WTC11 (cell line): ENCODE results near the gene ORM2. TPM values are rescaled to one million over a fixed set of nuclear protein-coding genes. Genes with fewer than 3 reads are reported as not detected.

Experiments
- ATAC-seq: fragments of 200-7000 bp; cut with Tn5 transposase; 2 replicates; pipeline ENCODE4 v1.10.0; 2021; ENCODE audit warnings: mild to moderate bottlenecking, moderate library complexity
- CTCF ChIA-PET: fragments of 300-600 bp; sonication (Branson Sonifier 250); formaldehyde crosslinking; loops from one replicate; lab custom pipeline; 2021; ENCODE audit warnings: antibody characterized with exemption; lab: Charles Lee
- POLR2A ChIA-PET: fragments of 350-600 bp; sonication (Branson Sonifier 250); formaldehyde crosslinking; loops from one replicate; lab custom pipeline; 2021; ENCODE audit warnings: antibody characterized with exemption; lab: Charles Lee
- DNase-seq: peaks from one replicate; pipeline ENCODE4 v3.0.0; 2021; ENCODE audit warnings: low spot score
- H3K27ac Mint-ChIP-seq: 2 replicates; pipeline ENCODE4 v1.8.0; 2021; ENCODE audit warnings: mixed read lengths
- H3K27me3 Mint-ChIP-seq: 2 replicates; pipeline ENCODE4 v1.8.0; 2021; ENCODE audit warnings: low read depth, mild to moderate bottlenecking, moderate library complexity, mixed read lengths
- H3K36me3 Mint-ChIP-seq: 2 replicates; pipeline ENCODE4 v1.8.0; 2021; ENCODE audit warnings: mixed read lengths
- H3K4me1 Mint-ChIP-seq: 2 replicates; pipeline ENCODE4 v1.8.0; 2022; ENCODE audit warnings: mixed read lengths
- H3K4me3 Mint-ChIP-seq: 2 replicates; pipeline ENCODE4 v1.8.0; 2021; ENCODE audit warnings: mild to moderate bottlenecking, moderate library complexity, mixed read lengths
- H3K9me3 Mint-ChIP-seq: 2 replicates; pipeline ENCODE4 v1.8.0; 2021; ENCODE audit warnings: mixed read lengths
- AR ChIP-seq: fragments of 250-450 bp; sonication (Bioruptor Pico); IDR thresholded peaks from 2 replicates; pipeline ENCODE4 v1.9.0; 2021; ENCODE audit warnings: mild to moderate bottlenecking
- ARID4B ChIP-seq: sonication (generic); formaldehyde crosslinking; IDR thresholded peaks from 2 replicates; pipeline ENCODE4 v1.8.0; 2023; ENCODE audit warnings: missing genetic modification reagents, mild to moderate bottlenecking, borderline replicate concordance
- CBFB ChIP-seq: sonication (generic); formaldehyde crosslinking; IDR thresholded peaks from 2 replicates; pipeline ENCODE4 v1.8.1; 2022; ENCODE audit warnings: mild to moderate bottlenecking, low read depth, missing genetic modification reagents
- ESRRA ChIP-seq: sonication (generic); formaldehyde crosslinking; IDR thresholded peaks from 2 replicates; pipeline ENCODE4 v1.8.1; 2022; ENCODE audit warnings: mild to moderate bottlenecking, missing genetic modification reagents, borderline replicate concordance
- FOXK1 ChIP-seq: sonication (generic); formaldehyde crosslinking; IDR thresholded peaks from 2 replicates; pipeline ENCODE4 v1.8.0; 2022; ENCODE audit warnings: mild to moderate bottlenecking, moderate library complexity, missing genetic modification reagents
- HMGA2 ChIP-seq: fragments of 250-450 bp; sonication (Bioruptor Pico); IDR thresholded peaks from 2 replicates; pipeline ENCODE4 v1.4.0; 2021; ENCODE audit warnings: mild to moderate bottlenecking, moderate library complexity
- JUN ChIP-seq: sonication (generic); formaldehyde crosslinking; IDR thresholded peaks from 2 replicates; pipeline ENCODE4 v1.8.0; 2023; ENCODE audit warnings: mild to moderate bottlenecking, missing genetic modification reagents
- MLX ChIP-seq: sonication (generic); formaldehyde crosslinking; IDR thresholded peaks from 2 replicates; pipeline ENCODE4 v1.8.1; 2023; ENCODE audit warnings: mild to moderate bottlenecking, missing genetic modification reagents, moderate library complexity
- NR3C1 ChIP-seq: sonication (generic); formaldehyde crosslinking; conservative IDR thresholded peaks from 2 replicates; pipeline ENCODE4 v1.8.1; 2023; ENCODE audit warnings: low read depth, mild to moderate bottlenecking, missing genetic modification reagents
- SMAD4 ChIP-seq: sonication (generic); formaldehyde crosslinking; IDR thresholded peaks from 2 replicates; pipeline ENCODE4 v1.8.0; 2022; ENCODE audit warnings: mild to moderate bottlenecking, missing genetic modification reagents
- ZBTB43 ChIP-seq: sonication (generic); formaldehyde crosslinking; IDR thresholded peaks from 2 replicates; pipeline ENCODE4 v1.8.1; 2023; ENCODE audit warnings: mild to moderate bottlenecking, missing genetic modification reagents
- ZNF138 ChIP-seq: sonication (generic); formaldehyde crosslinking; conservative IDR thresholded peaks from 2 replicates; pipeline ENCODE4 v1.8.1; 2022; ENCODE audit warnings: mild to moderate bottlenecking, moderate library complexity, missing genetic modification reagents
- ZNF263 ChIP-seq: sonication (generic); formaldehyde crosslinking; IDR thresholded peaks from 2 replicates; pipeline ENCODE4 v1.8.1; 2022; ENCODE audit warnings: low read depth, mild to moderate bottlenecking, moderate library complexity, missing genetic modification reagents
- ZNF423 ChIP-seq: fragments of 250-450 bp; sonication (Bioruptor Pico); IDR thresholded peaks from 2 replicates; pipeline ENCODE4 v2.1.2; 2022; ENCODE audit warnings: mild to moderate bottlenecking, moderate library complexity
- total RNA-seq: library from RNA; stranded (reverse); gene quantifications from 3 replicates; pipeline ENCODE4 v1.2.3, GENCODE V29; 2021

The ORM2 gene
- total RNA-seq, 1 experiment from 2014 or later: 1.6 TPM

GRCh38 chr9:114300846-114301797 lies 28.5 kb upstream of the ORM2 start:
- CTCF ChIA-PET: no interaction called here
- H3K36me3 Mint-ChIP-seq: peaks cover 34% of the 10 kb centered on the region
- DNase-seq: no peak

GRCh38 chr9:114301798-114302565 lies 27.7 kb upstream of the ORM2 start:
- TF ChIP-seq MLX (CRISPR knock-in tag) (no peak), NR3C1 (CRISPR knock-in tag) (no peak), ZNF138 (no peak), SMAD4 (no peak), HMGA2 (CRISPR knock-in tag) (no peak), ZNF423 (CRISPR knock-in tag) (no peak), AR (CRISPR knock-in tag) (no peak), ZBTB43 (CRISPR knock-in tag) (no peak), FOXK1 (CRISPR knock-in tag) (no peak)
- no peak overlapping the region for H3K4me3 Mint-ChIP-seq
- no peaks in the 10 kb centered on the region for H3K9me3 Mint-ChIP-seq
- no peak overlapping the region for H3K27ac Mint-ChIP-seq
- peaks cover 25% of the 10 kb centered on the region for H3K36me3 Mint-ChIP-seq
- ATAC-seq (no peak), DNase-seq (no peak)
- ChIA-PET CTCF (interaction anchor here (0.6 to 1.6 kb wide), 2 partner anchors 194 to 245 kb away, joined by 3 to 6 read pairs; no protein-coding TSS in a partner anchor), POLR2A (no interaction called here)
- H3K27me3 Mint-ChIP-seq: no peaks in the 10 kb centered on the region
- H3K4me1 Mint-ChIP-seq: 0 out of 2 replicates have a peak, but pooled peaks cover 3% of the 10 kb centered on the region

More at GRCh38 chr9:114300846-114301797, 28.5 kb upstream of the ORM2 start:
- Mint-ChIP-seq H3K27ac (no peak overlapping the region), H3K9me3 (peaks cover 3% of the 10 kb centered on the region), H3K4me3 (no peak overlapping the region), H3K4me1 (0 out of 2 replicates have a peak, but pooled peaks cover 3% of the 10 kb centered on the region), H3K27me3 (no peaks in the 10 kb centered on the region)
- ATAC-seq: no peak
- POLR2A ChIA-PET: no interaction called here
- TF ChIP-seq ZNF423 (CRISPR knock-in tag) (no peak), FOXK1 (CRISPR knock-in tag) (no peak), CBFB (CRISPR knock-in tag) (no peak), ESRRA (no peak), JUN (CRISPR knock-in tag) (no peak), ARID4B (CRISPR knock-in tag) (no peak), SMAD4 (no peak), ZNF263 (CRISPR knock-in tag) (no peak), ZNF138 (no peak)
